HG03135 (cell line): Measurements from ENCODE around the gene DUSP28.
"Not testable (repeated sequence)": the region's sequence is repeated elsewhere in the genome, so short reads cannot be mapped to it uniquely, and the experiment has no call there.

Experiments used
- ATAC-seq: cut with Tn5 transposase; IDR thresholded peaks from one replicate; pipeline ENCODE4 v1.9.1; 2021; ENCODE audit warnings: mild to moderate bottlenecking, moderate library complexity; ENCODE audit not compliant: unreplicated experiment

Gene DUSP28

GRCh38 chr2:240527153-240527750 is 32.9 kb upstream of the DUSP28 start:
- ATAC-seq = no peak

GRCh38 chr2:240528406-240529040 is 31.6 kb upstream of the DUSP28 start:
- no peak for ATAC-seq

GRCh38 chr2:240529344-240529999 is 30.7 kb upstream of the DUSP28 start:
- no peak for ATAC-seq

- no peak for ATAC-seq
Measured at GRCh38 chr2:240530181-240530580, 30.0 kb upstream of the DUSP28 start.

- no peak for ATAC-seq
Measured at GRCh38 chr2:240531038-240531437, 29.1 kb upstream of the DUSP28 start.

GRCh38 chr2:240532031-240532775 is 28.0 kb upstream of the DUSP28 start:
- no peak for ATAC-seq

- no peak for ATAC-seq
Measured at GRCh38 chr2:240538031-240538780, 22.0 kb upstream of the DUSP28 start.

GRCh38 chr2:240539101-240539500 is 21.1 kb upstream of the DUSP28 start:
- ATAC-seq = not testable (repeated sequence)

GRCh38 chr2:240539906-240540305 is 20.3 kb upstream of the DUSP28 start:
- no peak for ATAC-seq

GRCh38 chr2:240551288-240551687 is 8.9 kb upstream of the DUSP28 start:
- no peak for ATAC-seq

- no peak for ATAC-seq
Measured at GRCh38 chr2:240551811-240552210, 8.3 kb upstream of the DUSP28 start.

- no peak for ATAC-seq
Measured at GRCh38 chr2:240553956-240554480, 6.1 kb upstream of the DUSP28 start.

- ATAC-seq = no peak
Measured at GRCh38 chr2:240554767-240555493, 5.2 kb upstream of the DUSP28 start.

GRCh38 chr2:240555541-240556250 is 4.5 kb upstream of the DUSP28 start:
- ATAC-seq = no peak

GRCh38 chr2:240556553-240557100 is 3.5 kb upstream of the DUSP28 start:
- ATAC-seq = no peak

GRCh38 chr2:240557101-240557751 is 2.9 kb upstream of the DUSP28 start:
- ATAC-seq = no peak

GRCh38 chr2:240557808-240558207 is 2.3 kb upstream of the DUSP28 start, which contains the start of gene ANKMY1:
ANKMY1 (minus strand) TSS chr2:240557988; CDS start chr2:240557335, 653 bp downstream.
- no peak for ATAC-seq

- no peak for ATAC-seq
Measured at GRCh38 chr2:240558236-240558761, 1.9 kb upstream of the DUSP28 start.
